Measurements from ENCODE around the gene CXCL11.

The CXCL11 gene

DNA sequence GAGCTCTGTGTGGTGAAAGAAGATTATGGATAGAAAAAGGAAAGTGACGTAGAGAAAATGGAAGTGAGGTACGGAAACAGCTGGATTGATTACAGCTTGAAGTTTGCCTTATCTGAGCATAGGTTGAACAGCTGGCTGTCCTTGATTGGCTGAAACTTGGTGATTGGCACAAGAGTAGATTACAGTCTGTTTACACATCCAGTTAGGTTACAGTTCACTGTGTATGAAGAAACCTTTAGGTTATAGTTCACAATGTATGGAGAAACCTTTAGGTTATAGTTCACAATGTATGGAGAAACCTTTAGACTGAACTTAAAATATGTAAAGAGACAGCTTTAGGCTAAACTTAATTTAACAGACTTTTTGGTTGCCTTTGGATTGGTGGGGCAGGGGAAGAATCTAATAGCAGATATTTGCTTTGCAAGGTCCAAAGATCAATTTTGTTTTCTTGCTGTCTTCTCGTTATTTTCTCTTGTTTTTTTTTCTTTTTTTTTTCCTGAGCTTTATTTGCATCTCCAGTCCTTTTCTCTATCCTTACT is 23.1 kb upstream of the CXCL11 start:
- no peaks in the 10 kb centered on the region for H3K9me2 ChIP-seq (replicated peaks; ENCODE audit: control insufficient read depth, low read length)
- H3F3A ChIP-seq (ENCODE audit: control insufficient read depth, insufficient read depth): no peaks in the 10 kb centered on the region
- H3K4me1 ChIP-seq (ENCODE audit: control insufficient read depth, low read length): no peaks in the 10 kb centered on the region
- H3K79me2 ChIP-seq (ENCODE audit: control insufficient read depth, low read length): no peaks in the 10 kb centered on the region
- no peaks in the 10 kb centered on the region for H3K9me3 ChIP-seq (ENCODE audit: control insufficient read depth, insufficient read depth, low read length)
- H3K4me2 ChIP-seq (ENCODE audit: low read length): no peak overlapping the region
- H3K4me3 ChIP-seq (ENCODE audit: low read length): no peak overlapping the region
- TF ChIP-seq EZH2phosphoT487 (IDR thresholded peaks at IDR 0.05; ENCODE audit: borderline replicate concordance, low read length): no peak
- TF ChIP-seq, protein P1, sequence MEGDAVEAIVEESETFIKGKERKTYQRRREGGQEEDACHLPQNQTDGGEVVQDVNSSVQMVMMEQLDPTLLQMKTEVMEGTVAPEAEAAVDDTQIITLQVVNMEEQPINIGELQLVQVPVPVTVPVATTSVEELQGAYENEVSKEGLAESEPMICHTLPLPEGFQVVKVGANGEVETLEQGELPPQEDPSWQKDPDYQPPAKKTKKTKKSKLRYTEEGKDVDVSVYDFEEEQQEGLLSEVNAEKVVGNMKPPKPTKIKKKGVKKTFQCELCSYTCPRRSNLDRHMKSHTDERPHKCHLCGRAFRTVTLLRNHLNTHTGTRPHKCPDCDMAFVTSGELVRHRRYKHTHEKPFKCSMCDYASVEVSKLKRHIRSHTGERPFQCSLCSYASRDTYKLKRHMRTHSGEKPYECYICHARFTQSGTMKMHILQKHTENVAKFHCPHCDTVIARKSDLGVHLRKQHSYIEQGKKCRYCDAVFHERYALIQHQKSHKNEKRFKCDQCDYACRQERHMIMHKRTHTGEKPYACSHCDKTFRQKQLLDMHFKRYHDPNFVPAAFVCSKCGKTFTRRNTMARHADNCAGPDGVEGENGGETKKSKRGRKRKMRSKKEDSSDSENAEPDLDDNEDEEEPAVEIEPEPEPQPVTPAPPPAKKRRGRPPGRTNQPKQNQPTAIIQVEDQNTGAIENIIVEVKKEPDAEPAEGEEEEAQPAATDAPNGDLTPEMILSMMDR (IDR thresholded peaks at IDR 0.05; ENCODE audit: low read depth, low read length, poor library complexity, severe bottlenecking): no peak
- H3K36me3 ChIP-seq (ENCODE audit: control insufficient read depth, low read length): no peaks in the 10 kb centered on the region
- no peaks in the 10 kb centered on the region for H4K20me1 ChIP-seq (ENCODE audit: control insufficient read depth, insufficient read depth, low read depth, low read length)
- peaks cover 43% of the 10 kb centered on the region for H3K27me3 ChIP-seq (ENCODE audit: control insufficient read depth, low read length)
- H3K27ac ChIP-seq (ENCODE audit: low read depth, low read length): no peak overlapping the region

DNA sequence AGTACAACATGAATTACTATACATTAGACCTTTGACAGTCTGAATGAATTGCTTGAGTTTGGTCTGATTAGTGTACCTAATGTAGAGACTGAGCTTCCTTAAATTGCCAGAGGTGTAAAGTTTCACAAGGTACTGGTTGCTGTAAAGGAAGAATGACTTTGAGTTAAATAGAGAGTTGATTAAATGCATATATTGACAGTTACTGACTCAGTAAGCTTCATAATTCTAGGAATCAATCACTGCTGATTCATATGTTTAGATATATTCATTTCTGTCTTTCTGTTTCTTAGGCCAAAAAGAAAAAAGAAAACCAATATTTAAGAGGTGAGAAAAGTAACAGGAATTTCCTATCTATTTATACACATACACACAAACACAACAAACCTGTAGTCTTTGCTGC is 22.4 kb upstream of the CXCL11 start:
- TF ChIP-seq EZH2phosphoT487 (IDR thresholded peaks at IDR 0.05; ENCODE audit: borderline replicate concordance, low read length): no peak
- TF ChIP-seq, protein P1 (IDR thresholded peaks at IDR 0.05; ENCODE audit: low read depth, low read length, poor library complexity, severe bottlenecking): no peak
- Histone ChIP-seq H3K4me2 (ENCODE audit: low read length) (no peak overlapping the region), H3K4me1 (ENCODE audit: control insufficient read depth, low read length) (no peaks in the 10 kb centered on the region), H3K79me2 (ENCODE audit: control insufficient read depth, low read length) (no peaks in the 10 kb centered on the region), H3K27me3 (ENCODE audit: control insufficient read depth, low read length) (peaks cover 48% of the 10 kb centered on the region), H3K9me2 (replicated peaks; ENCODE audit: control insufficient read depth, low read length) (no peaks in the 10 kb centered on the region), H3F3A (ENCODE audit: control insufficient read depth, insufficient read depth) (no peaks in the 10 kb centered on the region), H3K9me3 (ENCODE audit: control insufficient read depth, insufficient read depth, low read length) (no peaks in the 10 kb centered on the region), H3K4me3 (ENCODE audit: low read length) (no peak overlapping the region), H4K20me1 (ENCODE audit: control insufficient read depth, insufficient read depth, low read depth, low read length) (no peaks in the 10 kb centered on the region), H3K27ac (ENCODE audit: low read depth, low read length) (no peak overlapping the region), H3K36me3 (ENCODE audit: control insufficient read depth, low read length) (no peaks in the 10 kb centered on the region)

DNA sequence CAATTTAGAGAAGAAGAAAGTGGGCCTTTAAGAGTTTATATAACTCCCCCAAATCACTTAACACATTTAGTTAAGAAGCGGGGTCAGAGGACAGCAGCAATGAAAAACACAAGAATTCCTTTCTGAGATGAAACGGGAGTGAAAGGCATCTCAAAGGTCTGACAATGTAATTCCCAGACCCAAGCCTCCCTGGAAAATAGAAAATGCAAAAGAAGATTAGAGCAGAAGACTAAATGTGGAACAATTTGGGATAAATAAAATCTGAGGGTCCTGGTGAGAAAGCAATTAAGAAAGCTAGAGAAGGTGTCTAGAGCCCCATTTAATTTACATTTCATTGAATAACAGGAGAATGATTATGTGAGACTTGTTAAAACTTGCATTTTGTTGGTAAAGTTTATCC is 19.6 kb upstream of the CXCL11 start:
- no peaks in the 10 kb centered on the region for H3K36me3 ChIP-seq (ENCODE audit: control insufficient read depth, low read length)
- no peak overlapping the region for H3K4me3 ChIP-seq (ENCODE audit: low read length)
- H3K9me2 ChIP-seq (replicated peaks; ENCODE audit: control insufficient read depth, low read length): no peaks in the 10 kb centered on the region
- no peaks in the 10 kb centered on the region for H3K79me2 ChIP-seq (ENCODE audit: control insufficient read depth, low read length)
- TF ChIP-seq, protein P1 (IDR thresholded peaks at IDR 0.05; ENCODE audit: low read depth, low read length, poor library complexity, severe bottlenecking): no peak
- no peak for TF ChIP-seq EZH2phosphoT487 (IDR thresholded peaks at IDR 0.05; ENCODE audit: borderline replicate concordance, low read length)
- no peak overlapping the region for H3K27ac ChIP-seq (ENCODE audit: low read depth, low read length)
- H4K20me1 ChIP-seq (ENCODE audit: control insufficient read depth, insufficient read depth, low read depth, low read length): no peaks in the 10 kb centered on the region
- H3K27me3 ChIP-seq (ENCODE audit: control insufficient read depth, low read length): peaks cover 44% of the 10 kb centered on the region
- no peaks in the 10 kb centered on the region for H3F3A ChIP-seq (ENCODE audit: control insufficient read depth, insufficient read depth)
- H3K4me2 ChIP-seq (ENCODE audit: low read length): no peak overlapping the region
- H3K4me1 ChIP-seq (ENCODE audit: control insufficient read depth, low read length): no peaks in the 10 kb centered on the region
- no peaks in the 10 kb centered on the region for H3K9me3 ChIP-seq (ENCODE audit: control insufficient read depth, insufficient read depth, low read length)
